B cell (primary cell): Measurements from ENCODE around the gene CLASP1. TPM values are rescaled to one million over a fixed set of nuclear protein-coding genes. Genes with fewer than 3 reads are reported as not detected.

Experiments used
- ATAC-seq: fragments of 200-7000 bp; cut with Tn5 transposase; one replicate; pipeline ENCODE4 v1.10.0; 2021; ENCODE audit warnings: low read depth, mild to moderate bottlenecking, moderate number of reproducible peaks, moderate library complexity
- CTCF ChIA-PET: fragments of 350-600 bp; sonication (Branson Sonifier 250); formaldehyde crosslinking; loops from one replicate; lab custom pipeline; 2021; ENCODE audit warnings: antibody characterized with exemption, inconsistent platforms; lab: Charles Lee
- POLR2A ChIA-PET: fragments of 350-600 bp; sonication (Branson Sonifier 250); formaldehyde crosslinking; loops from one replicate; lab custom pipeline; 2021; ENCODE audit warnings: antibody characterized with exemption; lab: Charles Lee
- DNase-seq: peaks from one replicate; pipeline ENCODE4 v3.0.0; 2013
- H2AFZ ChIP-seq: 2 replicates; pipeline ENCODE4 v1.6.1; 2012; ENCODE audit warnings: mild to moderate bottlenecking, low read depth, low read length; ENCODE audit not compliant: insufficient read depth, poor library complexity, severe bottlenecking
- H3K27ac ChIP-seq, 2 donors: 1 replicate in 1 of 2; 2 replicates in 1 of 2; pipeline ENCODE4 v1.5.1; 2012 to 2013; ENCODE audit warnings: low read length in 2 of 2, mild to moderate bottlenecking in 2 of 2, moderate library complexity in 1 of 2
- H3K27me3 ChIP-seq, 4 experiments: fragments of 200-600 bp in 1 of 4; sonication (generic) in 1 of 4; replicated peaks in 1 of 4; 1 replicate in 2 of 4; 2 replicates in 2 of 4; pipeline versions ENCODE4 v1.6.1 to v1.7.0; 2013 to 2016; ENCODE audit warnings: low read length in 3 of 4, mild to moderate bottlenecking in 2 of 4, mixed read lengths in 1 of 4, moderate library complexity in 1 of 4; ENCODE audit not compliant: insufficient read depth in 4 of 4, control insufficient read depth in 3 of 4; ENCODE audit errors: control extremely low read depth in 1 of 4
- H3K36me3 ChIP-seq, 2 experiments: replicated peaks in 1 of 2; 1 replicate in 1 of 2; 2 replicates in 1 of 2; pipeline versions ENCODE4 v1.6.1 to v1.7.1; 2013; ENCODE audit warnings: low read length in 1 of 2; ENCODE audit not compliant: insufficient read depth in 2 of 2, control insufficient read depth in 1 of 2; ENCODE audit errors: control extremely low read depth in 1 of 2, extremely low read depth in 1 of 2
- H3K4me1 ChIP-seq, 2 donors: fragments of 200-600 bp in 1 of 2; sonication (generic) in 1 of 2; 1 replicate in 1 of 2; 2 replicates in 1 of 2; pipeline versions ENCODE4 v1.5.1 to v1.6.1; 2013 to 2017; ENCODE audit warnings: low read length in 2 of 2; ENCODE audit not compliant: control insufficient read depth in 2 of 2, insufficient read depth in 2 of 2
- H3K4me2 ChIP-seq: replicated peaks from 2 replicates; pipeline ENCODE3; 2012; ENCODE audit warnings: mild to moderate bottlenecking, low read depth, low read length; ENCODE audit not compliant: poor library complexity, severe bottlenecking
- H3K4me3 ChIP-seq, 5 experiments: fragments of 200-600 bp in 1 of 5; sonication (generic) in 1 of 5; 1 replicate in 3 of 5; 2 replicates in 2 of 5; pipeline versions ENCODE4 v1.5.1 to v1.7.0; 2011 to 2016; ENCODE audit warnings: low read length in 4 of 5, mild to moderate bottlenecking in 4 of 5, low read depth in 2 of 5, control low read depth in 1 of 5, moderate library complexity in 1 of 5; ENCODE audit not compliant: insufficient read depth in 1 of 5; ENCODE audit errors: control extremely low read depth in 1 of 5, extremely low read depth in 1 of 5
- H3K79me2 ChIP-seq: fragments of 200-600 bp; sonication (generic); one replicate; pipeline ENCODE4 v1.6.0; 2016; ENCODE audit warnings: low read length; ENCODE audit not compliant: control insufficient read depth, insufficient read depth
- H3K9ac ChIP-seq: fragments of 200-600 bp; sonication (generic); 2 replicates; pipeline ENCODE4 v1.6.1; 2017; ENCODE audit warnings: mild to moderate bottlenecking, low read length, moderate library complexity
- H3K9me3 ChIP-seq, 3 donors: one replicate each; pipeline versions ENCODE4 v1.6.1 to v1.7.1; 2013; ENCODE audit warnings: low read length in 2 of 3; ENCODE audit not compliant: control insufficient read depth in 2 of 3, insufficient read depth in 1 of 3; ENCODE audit errors: control extremely low read depth in 1 of 3
- H4K20me1 ChIP-seq: 2 replicates; pipeline ENCODE4 v1.6.0; 2012; ENCODE audit warnings: mild to moderate bottlenecking, low read length; ENCODE audit not compliant: insufficient read depth, control insufficient read depth, poor library complexity, severe bottlenecking
- H3K27ac Mint-ChIP-seq: one replicate; pipeline ENCODE4 v1.8.0; 2021; ENCODE audit warnings: mixed read lengths
- H3K27me3 Mint-ChIP-seq: one replicate; pipeline ENCODE4 v1.8.0; 2021; ENCODE audit warnings: mixed read lengths
- H3K4me1 Mint-ChIP-seq: one replicate; pipeline ENCODE4 v1.8.0; 2021; ENCODE audit warnings: mixed read lengths
- H3K4me3 Mint-ChIP-seq: one replicate; pipeline ENCODE4 v1.8.0; 2021; ENCODE audit warnings: mixed read lengths
- H3K9me3 Mint-ChIP-seq: one replicate; pipeline ENCODE4 v1.8.0; 2022; ENCODE audit warnings: mixed read lengths; ENCODE audit not compliant: insufficient read depth
- CTCF ChIP-seq: fragments of 200-600 bp; IDR thresholded peaks from one replicate; pipeline ENCODE4 v1.8.0; 2022; ENCODE audit warnings: antibody characterized with exemption, mild to moderate bottlenecking
- EZH2 ChIP-seq: IDR thresholded peaks from 2 replicates; pipeline ENCODE4 v1.6.1; 2012; ENCODE audit warnings: borderline replicate concordance, low read depth, mild to moderate bottlenecking, moderate library complexity, low read length; ENCODE audit not compliant: insufficient read depth, poor library complexity, severe bottlenecking
- WGBS: methylation state at CpG from one replicate; pipeline ENCODE4 v1.1.5; 2013; ENCODE audit warnings: missing lambda C conversion rate; ENCODE audit not compliant: insufficient coverage; 5-methylcytosine and 5-hydroxymethylcytosine counted together
- intact Hi-C: fragments of 100-400 bp; cut with micrococcal nuclease; formaldehyde crosslinking; loops from one replicate; pipeline ENCODE4 v1.10.0; 2022
- polyA plus RNA-seq: library from polyadenylated mRNA; depleted of rRNA; stranded (reverse); fragments of >200 nt; gene quantifications from 2 replicates; pipeline ENCODE4 v1.2.3, GENCODE V29; 2012
- total RNA-seq, 2 donors: library from RNA; stranded (reverse); fragments of 120-200 nt in 1 of 2; gene quantifications; 1 replicate in 1 of 2; 2 replicates in 1 of 2; pipeline versions ENCODE4 v1.2.3 to v1.2.4, GENCODE V29; 2013 to 2022

The CLASP1 gene
- total and polyA plus RNA-seq, 2 donors (not counting 1 experiment from before 2014, with no cell fraction given), result 8.7 to 88.0 TPM

GRCh38 chr2:121567452-121567851 is 81.8 kb downstream of the CLASP1 start:
- intact Hi-C loops, result no loop called here
- POLR2A ChIA-PET, result no interaction called here
- no peak overlapping the region for H3K9ac ChIP-seq
- H2AFZ ChIP-seq, result no peak overlapping the region
- Mint-ChIP-seq H3K9me3 (peaks cover 2% of the 10 kb centered on the region), H3K27ac (no peak overlapping the region), H3K4me3 (no peak overlapping the region), H3K4me1 (peaks cover 2% of the 10 kb centered on the region), H3K27me3 (no peaks in the 10 kb centered on the region)
- TF ChIP-seq CTCF (no peak), EZH2 (no peak)
- no peaks in the 10 kb centered on the region for H3K4me1 ChIP-seq
- peaks cover 6 to 10% of the 10 kb centered on the region in 2 experiments for H3K36me3 ChIP-seq
- H3K4me2 ChIP-seq, result no peak overlapping the region
- DNase-seq (no peak), ATAC-seq (no peak)
- no peaks in the 10 kb centered on the region for H3K27me3 ChIP-seq
- peaks cover 49% of the 10 kb centered on the region for H4K20me1 ChIP-seq
- WGBS, result 89% methylated on average over 1 of the region's 7 CpGs
- H3K79me2 ChIP-seq, result peaks cover 72% of the 10 kb centered on the region
- CTCF ChIA-PET, result no interaction called here
- no peak overlapping the region for H3K4me3 ChIP-seq
- no peak overlapping the region for H3K27ac ChIP-seq
- H3K9me3 ChIP-seq, result peaks cover 0 to 4% (median 3%) of the 10 kb centered on the region in 3 donors

GRCh38 chr2:121565389-121566250 is 83.6 kb downstream of the CLASP1 start:
- POLR2A ChIA-PET, result no interaction called here
- peaks cover 0 to 4% (median 3%) of the 10 kb centered on the region in 3 donors for H3K9me3 ChIP-seq
- no peaks in the 10 kb centered on the region for H3K27me3 Mint-ChIP-seq
- no peak overlapping the region for H3K4me2 ChIP-seq
- H3K79me2 ChIP-seq, result peaks cover 59% of the 10 kb centered on the region
- H2AFZ ChIP-seq, result no peak overlapping the region
- peaks cover 2% of the 10 kb centered on the region for H3K4me1 Mint-ChIP-seq
- H3K4me1 ChIP-seq, result no peaks in the 10 kb centered on the region
- DNase-seq (no peak), ATAC-seq (no peak)
- intact Hi-C loops, result no loop called here
- no peaks in the 10 kb centered on the region for H3K27me3 ChIP-seq
- H3K9me3 Mint-ChIP-seq, result peaks cover 2% of the 10 kb centered on the region
- WGBS, result 93% methylated on average over 4 of the region's 5 CpGs
- peaks cover 3 to 12% of the 10 kb centered on the region in 2 experiments for H3K36me3 ChIP-seq
- no peak for TF ChIP-seq CTCF
- no peak for TF ChIP-seq EZH2
- H3K9ac ChIP-seq, result no peak overlapping the region
- no peak overlapping the region for H3K27ac Mint-ChIP-seq
- H4K20me1 ChIP-seq, result peaks cover 39% of the 10 kb centered on the region
- H3K27ac ChIP-seq, result no peak overlapping the region
- no peak overlapping the region for H3K4me3 ChIP-seq
- CTCF ChIA-PET, result no interaction called here
- no peak overlapping the region for H3K4me3 Mint-ChIP-seq
